Stimulated activated naive CD8-positive, alpha-beta T cell treated with anti-CD3 and anti-CD28 coated beads, Interleukin-15, Interleukin-2, amounts not matched to agents 100 ng/mL and 50 ng/mL, for 24 hours (primary cell): ENCODE measurements around the gene CYP27A1.

Experiments
- H3K27ac Mint-ChIP-seq: one replicate; pipeline ENCODE4 v1.8.0; 2021; ENCODE audit warnings: mild to moderate bottlenecking, mixed read lengths
- H3K27me3 Mint-ChIP-seq: one replicate; pipeline ENCODE4 v1.8.0; 2021; ENCODE audit warnings: mixed read lengths
- H3K36me3 Mint-ChIP-seq: one replicate; pipeline ENCODE4 v1.8.0; 2021; ENCODE audit warnings: low read depth, mixed read lengths
- H3K4me1 Mint-ChIP-seq: one replicate; pipeline ENCODE4 v1.8.0; 2021; ENCODE audit warnings: low read depth, mixed read lengths
- H3K4me3 Mint-ChIP-seq: one replicate; pipeline ENCODE4 v1.8.0; 2021; ENCODE audit warnings: mild to moderate bottlenecking, mixed read lengths
- H3K9me3 Mint-ChIP-seq: one replicate; pipeline ENCODE4 v1.8.0; 2021; ENCODE audit warnings: mixed read lengths

The CYP27A1 gene

GRCh38 chr2:218860950-218861381 lies 79.0 kb downstream of the CYP27A1 start:
- no peaks in the 10 kb centered on the region for H3K36me3 Mint-ChIP-seq
- H3K9me3 Mint-ChIP-seq: no peaks in the 10 kb centered on the region
- H3K27me3 Mint-ChIP-seq: peaks cover 71% of the 10 kb centered on the region
- peaks cover 16% of the 10 kb centered on the region for H3K4me1 Mint-ChIP-seq
- no peak overlapping the region for H3K27ac Mint-ChIP-seq
- H3K4me3 Mint-ChIP-seq: no peak overlapping the region

DNA sequence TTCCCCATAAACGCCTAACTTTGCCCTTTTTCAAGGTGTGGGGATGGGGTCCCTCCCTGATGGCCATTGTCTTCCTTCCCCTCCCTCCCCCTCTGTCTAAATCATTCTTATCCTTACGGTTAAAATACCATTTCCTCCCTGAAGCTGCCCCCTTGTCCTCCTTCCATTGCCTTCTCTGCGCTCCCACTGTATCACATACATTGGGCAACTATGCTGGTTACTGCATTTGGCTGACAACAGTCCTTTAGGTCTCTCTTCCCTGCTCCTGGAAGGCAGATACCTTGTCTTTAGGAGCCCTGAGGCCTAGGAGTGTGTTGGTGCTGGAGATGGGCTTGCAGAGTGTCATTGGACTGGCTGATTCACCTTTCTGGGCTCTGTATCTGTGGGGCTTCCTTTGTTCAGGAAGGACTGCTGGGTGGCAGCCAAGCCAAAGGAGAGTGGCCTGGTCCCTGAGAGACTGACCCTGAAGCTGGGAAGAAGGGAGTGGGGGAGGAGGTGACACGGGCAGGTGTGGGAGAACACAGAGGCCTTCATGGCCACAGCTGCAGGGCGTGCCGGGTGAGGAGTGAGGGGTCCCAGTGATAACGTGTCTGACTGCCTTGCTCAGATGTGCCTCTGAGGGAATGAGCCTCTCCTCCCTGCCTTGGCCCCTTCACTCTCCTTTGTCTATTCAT lies 79.8 kb downstream of the CYP27A1 start:
- Mint-ChIP-seq H3K9me3 (no peaks in the 10 kb centered on the region), H3K4me1 (peaks cover 16% of the 10 kb centered on the region), H3K36me3 (no peaks in the 10 kb centered on the region), H3K27ac (peak overlapping the region; percentile 23), H3K27me3 (peaks cover 69% of the 10 kb centered on the region), H3K4me3 (no peak overlapping the region)

- H3K4me1 Mint-ChIP-seq: peaks cover 16% of the 10 kb centered on the region
- H3K9me3 Mint-ChIP-seq: no peaks in the 10 kb centered on the region
- H3K27me3 Mint-ChIP-seq: peaks cover 61% of the 10 kb centered on the region
- H3K36me3 Mint-ChIP-seq: no peaks in the 10 kb centered on the region
- H3K27ac Mint-ChIP-seq: no peak overlapping the region
- H3K4me3 Mint-ChIP-seq: no peak overlapping the region
Observed at GRCh38 chr2:218863021-218863520, 81.1 kb downstream of the CYP27A1 start.
